Heart left ventricle (tissue), 16 donors: Measurements from ENCODE around the gene BLTP2. TPM values are rescaled to one million over a fixed set of nuclear protein-coding genes. Genes with fewer than 3 reads are reported as not detected.

Experiments
- ATAC-seq, 4 donors: fragments of 200-7000 bp; cut with Tn5 transposase; one replicate each; pipeline ENCODE4 v1.9.1; 2020 to 2022; ENCODE audit warnings: moderate library complexity in 4 of 4, mild to moderate bottlenecking in 3 of 4, moderate number of reproducible peaks in 1 of 4
- DNase-seq, 5 donors: peaks; one replicate each; pipeline ENCODE4 v3.0.0-alpha.2; 2020
- H3K27ac ChIP-seq, 12 donors: fragments of 200-600 bp; sonication (generic) in 4 of 12; one replicate each; pipeline versions ENCODE4 v1.5.0 to v1.8.0; 2016 to 2022; ENCODE audit warnings: mild to moderate bottlenecking in 2 of 12
- H3K27me3 ChIP-seq, 9 donors: fragments of 200-600 bp; sonication (generic) in 2 of 9; one replicate each; pipeline versions ENCODE4 v1.5.1 to v1.8.0; 2016 to 2022; ENCODE audit warnings: mild to moderate bottlenecking in 3 of 9
- H3K36me3 ChIP-seq, 9 donors: fragments of 200-600 bp; sonication (generic) in 2 of 9; one replicate each; pipeline versions ENCODE4 v1.5.0 to v1.8.0; 2018 to 2022; ENCODE audit warnings: mild to moderate bottlenecking in 2 of 9
- H3K4me1 ChIP-seq, 12 donors: fragments of 200-600 bp; sonication (generic) in 4 of 12; one replicate each; pipeline versions ENCODE4 v1.5.0 to v1.8.0; 2016 to 2022; ENCODE audit warnings: mild to moderate bottlenecking in 3 of 12
- H3K4me3 ChIP-seq, 12 donors: fragments of 200-600 bp; sonication (generic) in 4 of 12; one replicate each; pipeline versions ENCODE4 v1.5.0 to v1.8.0; 2017 to 2022; ENCODE audit warnings: mild to moderate bottlenecking in 9 of 12, moderate library complexity in 4 of 12
- H3K9me3 ChIP-seq, 12 donors: fragments of 200-600 bp; sonication (generic) in 4 of 12; one replicate each; pipeline versions ENCODE4 v1.5.0 to v1.8.0; 2016 to 2022; ENCODE audit warnings: mild to moderate bottlenecking in 1 of 12
- CTCF ChIP-seq, 12 donors: fragments of 200-600 bp; sonication (generic) in 4 of 12; IDR thresholded peaks; one replicate each; pipeline versions ENCODE4 v1.5.0 to v1.8.0; 2018 to 2022; ENCODE audit warnings: antibody characterized with exemption in 12 of 12, mild to moderate bottlenecking in 5 of 12
- POLR2A ChIP-seq, 2 donors: fragments of 450-650 bp; IDR thresholded peaks; one replicate each; pipeline ENCODE4 v1.6.1; 2017; ENCODE audit warnings: antibody characterized with exemption in 2 of 2, mild to moderate bottlenecking in 2 of 2, moderate library complexity in 2 of 2
- WGBS, 4 donors: extraction: QIAGEN DNeasy Blood & Tissue Kit in 2 of 4; methylation state at CpG; one replicate each; pipeline versions ENCODE4 v1.1.5 to v1.1.7; 2013 to 2018; 5-methylcytosine and 5-hydroxymethylcytosine counted together
- intact Hi-C, 10 donors: fragments of 100-400 bp; cut with DNase I; formaldehyde crosslinking; loops; one replicate each; pipeline versions ENCODE4 v1.11.1 to v1.14.2; 2022
- polyA plus RNA-seq, 2 donors: library from polyadenylated mRNA; stranded (reverse); fragments of 200-250 nt; gene quantifications; one replicate each; pipeline ENCODE4 v1.2.3, GENCODE V29; 2013
- total RNA-seq, 9 donors: library from RNA; depleted of rRNA in 2 of 9; stranded (reverse); fragments of >200 nt in 2 of 9; fragmentation: NEBNext Ultra II Directional in 3 of 9; extraction: Animal tissue kit (Norgen Biotek cat#: 25700) in 3 of 9; gene quantifications; one replicate each; pipeline versions ENCODE4 v1.1.0 to v1.2.4, GENCODE V29; 2016 to 2023
- donor health status: ischemic (EF 13 %, LVEDD 7.1; RV severe dilation, severe dysfunction).
- donor health status: healthy with polysubstance abuse.
- donor health status: DM: no; HTN: yes; CAD: no.
- donor health status: DM: no; HTN: no; CAD: no.
- donor health status: ischemic (EF 25% LVEDD 6.9; RV normal size, moderate dysfunction).
- donor health status: ischemic (EF 25% LVEDD 5.7; RV mildly dilated, moderate dysfunction).
- donor health status: healthy.
- donor health status: DM: yes; HTN: yes; CAD: no.
- donor health status: ischemic (EF 35%, LVEDD 5.7; RV mildly dilated, moderate dysfunction).
- donor health status: nonischemic (EF 11% LVEDD 7.7; RV severe dilation, severe dysfunction).
- donor health status: DM: yes; HTN: yes; CAD: no.
- donor health status: PGD.
- donor health status: ischemic (EF 29% LVEDD 5.4; RV normal size, mild dysfunction).
- donor health status: nonischemic (EF 23%, LVEDD 6.1; RV moderate dilation, normal function).

The BLTP2 gene
- total and polyA plus RNA-seq, 11 donors, result 19.8 to 116 (median 74.0) TPM

GRCh38 chr17:28675980-28676379, 31.0 kb upstream of the BLTP2 start:
- no peak overlapping the region for H3K4me3 ChIP-seq
- ATAC-seq, result no peak
- no peak for TF ChIP-seq POLR2A (IDR thresholded peaks at IDR 0.05)
- peak in 2 of 12 donors; percentile 8 to 9 for TF ChIP-seq CTCF (IDR thresholded peaks at IDR 0.05)
- peaks cover 6 to 100% (median 100%) of the 10 kb centered on the region in 9 donors for H3K36me3 ChIP-seq
- H3K9me3 ChIP-seq, result no peaks in the 10 kb centered on the region
- DNase-seq, result no peak
- H3K27me3 ChIP-seq, result no peaks in the 10 kb centered on the region
- intact Hi-C loops, result no loop called here
- H3K27ac ChIP-seq, result no peak overlapping the region
- H3K4me1 ChIP-seq, result no peaks in the 10 kb centered on the region
- WGBS, 4 donors, result 88 to 90% (median 90%) methylated on average over 7 of the region's 7 CpGs

DNA sequence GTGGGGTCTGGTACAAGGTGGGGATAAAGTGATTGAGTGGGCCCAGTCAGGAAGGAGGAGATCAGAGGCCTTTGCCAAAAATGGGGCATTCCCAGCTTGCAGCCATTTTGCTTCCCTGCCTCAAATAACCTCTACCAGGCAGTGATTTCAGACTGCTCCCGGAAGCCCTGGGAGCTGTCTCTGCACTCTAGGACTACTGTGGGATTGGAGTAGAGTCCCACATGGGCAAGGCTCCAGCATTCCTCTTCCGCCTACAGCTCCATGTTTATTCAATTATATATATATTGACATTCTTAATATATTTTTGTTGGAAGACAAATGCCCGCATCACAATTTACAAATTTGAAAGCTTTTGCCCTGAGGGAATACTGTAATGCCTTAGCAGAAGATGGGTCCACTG, 30.5 kb upstream of the BLTP2 start:
- H3K4me3 ChIP-seq, result no peak overlapping the region
- ATAC-seq (no peak), DNase-seq (no peak)
- H3K36me3 ChIP-seq, result peaks cover 6 to 100% (median 100%) of the 10 kb centered on the region in 9 donors
- no peaks in the 10 kb centered on the region for H3K9me3 ChIP-seq
- 81 to 86% (median 84%) methylated on average over 3 of the region's 3 CpGs for WGBS, 4 donors
- H3K27ac ChIP-seq, result no peak overlapping the region
- no peaks in the 10 kb centered on the region for H3K4me1 ChIP-seq
- H3K27me3 ChIP-seq, result no peaks in the 10 kb centered on the region
- no peak for TF ChIP-seq POLR2A (IDR thresholded peaks at IDR 0.05)
- intact Hi-C loops, result no loop called here

DNA sequence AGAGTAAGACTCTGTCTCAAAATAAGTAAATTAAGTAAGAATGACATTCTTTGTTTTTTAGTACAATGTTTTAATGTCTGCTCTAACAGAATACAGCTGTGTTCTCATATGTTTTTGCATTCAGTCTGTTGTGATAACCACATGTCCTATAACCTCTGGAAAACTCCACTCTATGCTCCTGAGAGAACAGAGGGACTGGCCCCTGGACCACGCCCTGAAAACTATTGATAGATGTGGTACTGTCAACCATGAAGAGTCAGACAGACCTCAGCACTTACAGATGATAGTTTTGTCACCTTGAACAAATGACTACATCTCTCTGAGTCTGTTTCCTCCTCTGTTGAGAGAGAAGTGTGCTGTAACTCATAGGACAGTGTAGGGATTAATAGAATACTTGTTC, 25.0 kb upstream of the BLTP2 start:
- Histone ChIP-seq H3K27ac (no peak overlapping the region), H3K4me3 (no peak overlapping the region), H3K36me3 (peaks cover 0 to 90% (median 78%) of the 10 kb centered on the region in 9 donors), H3K4me1 (peaks cover 0 to 10% (median 6%) of the 10 kb centered on the region in 12 donors), H3K27me3 (no peaks in the 10 kb centered on the region), H3K9me3 (no peaks in the 10 kb centered on the region)
- no peak for DNase-seq
- TF ChIP-seq POLR2A (IDR thresholded peaks at IDR 0.05) (no peak), CTCF (IDR thresholded peaks at IDR 0.05) (no peak)
- intact Hi-C loops, result loop anchor here in 1 of 10 donors (10.0 kb wide), 1 partner anchor 45 kb away; the partner anchor contains the start of genes PROCA1, RAB34 and RPL23A
- WGBS, 4 donors, result 95 to 100% (median 95%) methylated on average over 1 of the region's 1 CpG
- no peak for ATAC-seq

DNA sequence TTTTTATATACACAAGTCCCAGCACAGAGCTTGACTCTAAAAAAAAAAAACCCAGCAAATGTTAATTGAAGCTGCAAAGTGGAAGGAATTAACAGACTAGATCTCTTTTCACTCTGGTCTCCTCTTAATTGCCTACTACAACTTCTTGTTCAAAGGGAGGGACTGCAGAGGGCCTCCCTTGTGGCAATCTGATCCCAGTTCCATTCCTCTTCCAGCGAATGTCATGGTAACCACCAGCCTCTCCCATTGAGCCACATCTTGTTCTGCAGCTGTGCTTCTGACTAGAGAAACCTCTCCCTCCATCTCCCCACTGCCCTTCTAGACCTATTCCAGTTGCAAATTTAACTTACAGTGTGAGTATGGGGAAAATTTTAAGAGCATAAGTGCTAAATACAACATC, 22.9 kb upstream of the BLTP2 start:
- TF ChIP-seq POLR2A (IDR thresholded peaks at IDR 0.05), result no peak
- no peak for TF ChIP-seq CTCF (IDR thresholded peaks at IDR 0.05)
- H3K27ac ChIP-seq, result no peak overlapping the region
- H3K27me3 ChIP-seq, result no peaks in the 10 kb centered on the region
- peaks cover 0 to 31% (median 18%) of the 10 kb centered on the region in 12 donors for H3K4me1 ChIP-seq
- intact Hi-C loops, result loop anchor here in 1 of 10 donors (10.0 kb wide), 1 partner anchor 47 kb away; the partner anchor contains the start of genes PROCA1, RAB34 and RPL23A
- no peak for DNase-seq
- no peak overlapping the region for H3K4me3 ChIP-seq
- H3K36me3 ChIP-seq, result peaks cover 0 to 75% (median 57%) of the 10 kb centered on the region in 9 donors
- 91 to 97% (median 95%) methylated on average over 1 of the region's 1 CpG for WGBS, 4 donors
- no peak for ATAC-seq
- no peaks in the 10 kb centered on the region for H3K9me3 ChIP-seq

DNA sequence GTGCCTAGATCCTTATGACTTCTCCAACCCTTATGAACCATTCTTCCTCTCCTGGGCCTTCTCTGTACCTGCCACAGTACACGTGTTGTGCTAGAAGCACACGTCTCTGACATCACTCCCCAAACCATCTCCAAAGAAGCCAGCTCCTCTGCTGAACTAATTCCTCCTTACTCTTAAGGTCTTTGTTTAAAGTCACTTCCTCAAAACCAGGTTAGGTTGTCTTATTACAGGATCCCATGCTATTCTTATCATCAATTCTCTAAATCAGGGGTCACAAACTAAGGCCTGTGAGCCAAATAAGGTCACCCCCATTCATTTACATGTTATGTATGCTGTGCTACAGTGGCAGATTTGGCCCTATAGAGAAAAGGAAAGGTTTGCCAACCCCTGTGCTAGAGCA, 21.0 kb upstream of the BLTP2 start:
- intact Hi-C loops, result loop anchor here in 1 of 10 donors (10.0 kb wide), 1 partner anchor 49 kb away; the partner anchor contains the start of genes PROCA1, RAB34 and RPL23A
- DNase-seq, result no peak
- TF ChIP-seq POLR2A (IDR thresholded peaks at IDR 0.05) (no peak), CTCF (IDR thresholded peaks at IDR 0.05) (no peak)
- peaks cover 0 to 57% (median 38%) of the 10 kb centered on the region in 9 donors for H3K36me3 ChIP-seq
- no peak for ATAC-seq
- no peak overlapping the region for H3K4me3 ChIP-seq
- H3K27ac ChIP-seq, result no peak overlapping the region
- no peaks in the 10 kb centered on the region for H3K9me3 ChIP-seq
- no peaks in the 10 kb centered on the region for H3K27me3 ChIP-seq
- peaks cover 0 to 39% (median 24%) of the 10 kb centered on the region in 12 donors for H3K4me1 ChIP-seq
- WGBS, 4 donors, result 73 to 85% (median 76%) methylated on average over 2 of the region's 2 CpGs
